GM23338 (cell line): Measurements from ENCODE around the gene SYNRG. TPM values are rescaled to one million over a fixed set of nuclear protein-coding genes. Genes with fewer than 3 reads are reported as not detected.

Source experiments
- ATAC-seq: fragments of 200-7000 bp; cut with Tn5 transposase; 3 replicates; pipeline ENCODE4 v1.9.1; 2020
- DNase-seq: peaks from one replicate; pipeline ENCODE4 v3.0.0-alpha.2; 2015; ENCODE audit warnings: low spot score
- H2AFZ ChIP-seq: fragments of 200-600 bp; sonication (generic); 2 replicates; pipeline ENCODE4 v1.8.0; 2016; ENCODE audit warnings: antibody characterized with exemption, mild to moderate bottlenecking, moderate library complexity
- H3F3A ChIP-seq: fragments of 200-600 bp; sonication (generic); replicated peaks from 2 replicates; pipeline ENCODE4 v1.8.0; 2017; ENCODE audit warnings: antibody characterized with exemption, mixed run types, low read depth
- H3K27ac ChIP-seq: fragments of 200-600 bp; sonication (generic); 2 replicates; pipeline ENCODE4 v1.6.1; 2016; ENCODE audit warnings: low read depth
- H3K27me3 ChIP-seq: fragments of 200-600 bp; sonication (generic); 2 replicates; pipeline ENCODE4 v1.8.0; 2016; ENCODE audit warnings: mild to moderate bottlenecking, mixed run types, moderate library complexity; ENCODE audit not compliant: insufficient read depth
- H3K36me3 ChIP-seq: fragments of 200-600 bp; sonication (generic); 2 replicates; pipeline ENCODE4 v1.8.0; 2016; ENCODE audit warnings: mild to moderate bottlenecking; ENCODE audit not compliant: insufficient read depth
- H3K4me1 ChIP-seq: fragments of 200-600 bp; sonication (generic); 2 replicates; pipeline ENCODE4 v1.8.0; 2016; ENCODE audit warnings: mild to moderate bottlenecking, moderate library complexity; ENCODE audit not compliant: insufficient read depth
- H3K4me2 ChIP-seq: fragments of 200-600 bp; sonication (generic); 2 replicates; pipeline ENCODE4 v1.7.1; 2017; ENCODE audit warnings: mixed run types
- H3K4me3 ChIP-seq: fragments of 200-600 bp; sonication (generic); 2 replicates; pipeline ENCODE4 v1.6.1; 2016; ENCODE audit warnings: mixed run types
- H3K79me2 ChIP-seq: fragments of 200-600 bp; sonication (generic); replicated peaks from 2 replicates; pipeline ENCODE4 v1.8.0; 2017; ENCODE audit warnings: mild to moderate bottlenecking; ENCODE audit not compliant: insufficient read depth
- H3K9me2 ChIP-seq: fragments of 200-600 bp; sonication (generic); 2 replicates; pipeline ENCODE4 v1.8.0; 2017; ENCODE audit not compliant: insufficient read depth
- H4K20me1 ChIP-seq: fragments of 200-600 bp; sonication (generic); replicated peaks from 2 replicates; pipeline ENCODE4 v1.8.0; 2017; ENCODE audit warnings: mild to moderate bottlenecking; ENCODE audit not compliant: insufficient read depth
- H3K27ac Mint-ChIP-seq: 2 replicates; pipeline ENCODE4 v1.8.0; 2020; ENCODE audit warnings: inconsistent platforms, mild to moderate bottlenecking, moderate library complexity, mixed read lengths
- H3K27me3 Mint-ChIP-seq: 3 replicates; pipeline ENCODE4 v1.8.0; 2022; ENCODE audit warnings: low read depth, mild to moderate bottlenecking, moderate library complexity, mixed read lengths, inconsistent platforms; ENCODE audit not compliant: insufficient read depth, poor library complexity
- H3K36me3 Mint-ChIP-seq: 3 replicates; pipeline ENCODE4 v1.8.0; 2021; ENCODE audit warnings: low read depth, mild to moderate bottlenecking, inconsistent platforms, moderate library complexity, mixed read lengths
- H3K4me1 Mint-ChIP-seq: 3 replicates; pipeline ENCODE4 v1.8.0; 2020; ENCODE audit warnings: mild to moderate bottlenecking, inconsistent platforms, mixed read lengths
- H3K4me3 Mint-ChIP-seq: 3 replicates; pipeline ENCODE4 v1.8.0; 2021; ENCODE audit warnings: moderate library complexity, mild to moderate bottlenecking, inconsistent platforms, mixed read lengths
- H3K9me3 Mint-ChIP-seq: 3 replicates; pipeline ENCODE4 v1.8.0; 2020; ENCODE audit warnings: moderate library complexity, mild to moderate bottlenecking, inconsistent platforms, mixed read lengths
- EZH2phosphoT487 ChIP-seq: fragments of 200-600 bp; sonication (generic); IDR thresholded peaks from one replicate; pipeline ENCODE4 v1.8.1; 2018; ENCODE audit warnings: antibody characterized with exemption; ENCODE audit not compliant: unreplicated experiment
- JUNB ChIP-seq: IDR thresholded peaks from one replicate; pipeline ENCODE4 v1.6.1; 2016; ENCODE audit warnings: antibody characterized with exemption; ENCODE audit not compliant: unreplicated experiment
- NANOG ChIP-seq: IDR thresholded peaks from 2 replicates; pipeline ENCODE4 v1.6.1; 2016; ENCODE audit warnings: antibody characterized with exemption, borderline replicate concordance
- POLR2AphosphoS5 ChIP-seq: IDR thresholded peaks from 2 replicates; pipeline ENCODE4 v1.6.1; 2016; ENCODE audit warnings: antibody characterized with exemption, low read depth
- ZNF331 ChIP-seq: fragments of 250-450 bp; sonication (Bioruptor Pico); IDR thresholded peaks from 2 replicates; pipeline ENCODE4 v1.5.0; 2020; ENCODE audit warnings: low read depth, mild to moderate bottlenecking, moderate library complexity
- polyA plus RNA-seq: library from polyadenylated mRNA; unstranded; fragments of >200 nt; fragmentation: Nextera tagmentation; extraction: Ambion mirVana; gene quantifications from 2 replicates; pipeline ENCODE4 v1.2.1, GENCODE V29; 2016
- total RNA-seq: library from RNA; depleted of rRNA; stranded (reverse); fragments of >200 nt; shearing (Covaris generic); gene quantifications from 2 replicates; pipeline ENCODE4 v1.2.3, GENCODE V29; 2014
- TF ChIP-seq, protein P1 (sequence below): IDR thresholded peaks from 2 replicates; pipeline ENCODE4 v1.6.1; 2016; ENCODE audit warnings: antibody characterized with exemption
- TF ChIP-seq, protein P2 (sequence below): IDR thresholded peaks from one replicate; pipeline ENCODE4 v1.6.1; 2018; ENCODE audit warnings: antibody characterized with exemption; ENCODE audit not compliant: unreplicated experiment
- TF ChIP-seq, protein P3 (sequence below), 2 experiments: fragments of 200-600 bp in 1 of 2; sonication (generic) in 1 of 2; conservative IDR thresholded peaks; 2 replicates each; pipeline versions ENCODE4 v1.5.1 to v1.6.1; 2016 to 2017; ENCODE audit warnings: antibody characterized with exemption in 2 of 2, low read depth in 2 of 2, mild to moderate bottlenecking in 2 of 2, moderate library complexity in 1 of 2

SYNRG gene
- total and polyA plus RNA-seq, 2 experiments from 2014 or later = 18.6 to 22.6 TPM

DNA sequence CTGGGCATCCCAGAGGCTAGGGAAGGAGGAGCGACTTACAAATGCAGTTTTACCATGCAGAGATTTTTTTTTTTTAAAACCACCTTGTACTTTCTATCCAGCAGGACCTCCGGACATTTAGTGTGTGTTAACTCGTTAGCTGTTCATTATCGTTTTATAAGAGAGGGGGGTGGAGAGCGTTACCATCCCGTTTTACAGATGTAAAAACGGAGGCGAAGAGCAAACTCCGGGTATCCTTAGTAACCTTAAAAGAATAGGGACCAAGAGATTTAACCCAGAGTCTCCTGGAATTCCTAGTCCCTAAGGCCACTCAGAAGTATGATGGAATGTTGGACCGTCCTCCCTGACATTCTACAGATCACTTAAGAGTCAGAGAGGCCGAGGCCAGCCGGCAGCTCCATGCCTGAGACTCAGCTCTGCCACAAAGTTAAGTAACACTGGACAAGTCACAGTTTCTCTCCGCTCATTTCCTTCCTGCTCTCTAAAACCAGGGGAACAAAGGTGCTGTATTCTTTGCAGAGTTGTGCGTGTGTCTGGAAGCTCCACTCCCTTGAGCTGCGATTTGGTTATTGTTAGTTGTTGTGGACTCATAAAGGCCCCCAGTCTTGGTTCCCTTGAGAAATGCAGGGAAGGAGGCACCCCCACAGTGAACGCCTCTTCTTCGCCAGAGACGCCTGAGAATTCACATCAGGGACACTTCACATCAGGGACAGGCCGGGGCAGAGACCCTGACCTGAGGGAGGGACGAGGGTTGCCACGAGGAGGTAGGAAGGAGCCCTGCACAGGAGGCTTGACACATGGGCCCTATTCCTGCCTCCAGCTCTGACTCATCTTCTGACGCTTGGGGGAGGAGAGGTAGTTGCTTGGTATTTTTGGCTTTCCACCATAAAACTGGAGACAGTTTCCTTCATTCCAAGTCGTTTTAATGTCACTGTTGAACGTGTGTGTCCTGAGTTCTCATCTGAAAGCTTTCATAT, 118.3 kb downstream of the SYNRG start:
- peak overlapping the region; percentile 97 for H3K4me2 ChIP-seq
- peaks cover 40% of the 10 kb centered on the region for H3K4me1 ChIP-seq
- peak overlapping the region; percentile 86 for H3K4me3 ChIP-seq
- H3F3A ChIP-seq = peaks cover 8% of the 10 kb centered on the region
- no peak for TF ChIP-seq JUNB
- TF ChIP-seq, protein P1, sequence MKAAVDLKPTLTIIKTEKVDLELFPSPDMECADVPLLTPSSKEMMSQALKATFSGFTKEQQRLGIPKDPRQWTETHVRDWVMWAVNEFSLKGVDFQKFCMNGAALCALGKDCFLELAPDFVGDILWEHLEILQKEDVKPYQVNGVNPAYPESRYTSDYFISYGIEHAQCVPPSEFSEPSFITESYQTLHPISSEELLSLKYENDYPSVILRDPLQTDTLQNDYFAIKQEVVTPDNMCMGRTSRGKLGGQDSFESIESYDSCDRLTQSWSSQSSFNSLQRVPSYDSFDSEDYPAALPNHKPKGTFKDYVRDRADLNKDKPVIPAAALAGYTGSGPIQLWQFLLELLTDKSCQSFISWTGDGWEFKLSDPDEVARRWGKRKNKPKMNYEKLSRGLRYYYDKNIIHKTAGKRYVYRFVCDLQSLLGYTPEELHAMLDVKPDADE = no peak
- H3K9me3 Mint-ChIP-seq = no peaks in the 10 kb centered on the region; the same call in 2 of the 3 replicates
- H3K36me3 Mint-ChIP-seq = no peaks in the 10 kb centered on the region; the same call in 2 of the 3 replicates
- peaks cover 14% of the 10 kb centered on the region for H4K20me1 ChIP-seq
- H3K27ac ChIP-seq = no peak overlapping the region
- peaks cover 51% of the 10 kb centered on the region for H3K79me2 ChIP-seq
- no peaks in the 10 kb centered on the region for H3K9me2 ChIP-seq
- H3K27me3 ChIP-seq = 0 out of 2 replicates have a peak, but pooled peaks cover 5% of the 10 kb centered on the region
- H3K36me3 ChIP-seq = no peaks in the 10 kb centered on the region
- ATAC-seq (peak; percentile 5; the same call in 2 of the 3 replicates), DNase-seq (peak; percentile 69)
- 0 out of 2 replicates have a peak overlapping the region, but pooled peaks have one; percentile 80 for H2AFZ ChIP-seq
- H3K4me3 Mint-ChIP-seq = peak overlapping the region; percentile 87
- H3K27me3 Mint-ChIP-seq = peaks cover 8% of the 10 kb centered on the region
- peak overlapping the region; percentile 43; the same call in 1 of the 2 replicates for H3K27ac Mint-ChIP-seq
- peaks cover 41% of the 10 kb centered on the region for H3K4me1 Mint-ChIP-seq

DNA sequence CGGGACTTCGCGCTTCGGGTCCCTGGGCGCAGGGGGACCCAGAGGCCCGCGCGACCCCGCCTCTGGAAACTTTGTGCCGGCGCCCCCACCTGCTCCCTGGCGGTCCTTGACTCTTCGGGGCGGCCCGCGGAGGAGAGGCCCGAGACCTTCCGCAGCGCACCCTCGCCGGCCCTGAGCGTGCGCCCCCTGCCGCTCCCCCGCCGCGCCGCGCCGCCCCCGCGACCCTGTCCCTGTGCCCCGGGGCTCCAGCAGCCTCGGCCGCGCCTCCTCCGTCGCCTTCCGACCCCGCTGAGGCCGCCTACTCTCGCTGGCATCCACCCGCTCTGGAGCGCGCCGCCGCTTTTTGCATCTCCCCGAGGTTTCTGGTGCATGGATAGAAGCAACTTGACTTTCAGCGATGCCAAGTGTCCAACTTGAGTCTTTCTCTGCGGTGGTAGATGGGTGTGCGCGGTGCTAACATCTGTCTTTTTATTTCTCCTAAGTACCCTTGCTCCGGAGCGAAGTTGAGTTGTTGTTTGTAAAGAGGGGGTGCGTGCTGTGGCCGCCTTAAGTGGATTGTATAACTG, 119.1 kb downstream of the SYNRG start:
- Histone ChIP-seq H3K4me3 (peak overlapping the region; percentile 86), H3K79me2 (peaks cover 43% of the 10 kb centered on the region), H2AFZ (0 out of 2 replicates have a peak overlapping the region, but pooled peaks have one; percentile 80), H3K4me2 (peak overlapping the region; percentile 97), H3F3A (peaks cover 8% of the 10 kb centered on the region), H3K9me2 (no peaks in the 10 kb centered on the region), H3K27ac (no peak overlapping the region), H3K36me3 (no peaks in the 10 kb centered on the region), H3K4me1 (peaks cover 39% of the 10 kb centered on the region), H4K20me1 (peaks cover 14% of the 10 kb centered on the region), H3K27me3 (0 out of 2 replicates have a peak, but pooled peaks cover 5% of the 10 kb centered on the region)
- ATAC-seq (peak; percentile 44), DNase-seq (peak; percentile 85)
- no peak overlapping the region for H3K27ac Mint-ChIP-seq
- H3K36me3 Mint-ChIP-seq = no peaks in the 10 kb centered on the region; the same call in 2 of the 3 replicates
- H3K27me3 Mint-ChIP-seq = peaks cover 8% of the 10 kb centered on the region
- H3K4me1 Mint-ChIP-seq = peaks cover 37% of the 10 kb centered on the region
- peak overlapping the region; percentile 87 for H3K4me3 Mint-ChIP-seq
- H3K9me3 Mint-ChIP-seq = no peaks in the 10 kb centered on the region; the same call in 2 of the 3 replicates
- TF ChIP-seq, protein P2, sequence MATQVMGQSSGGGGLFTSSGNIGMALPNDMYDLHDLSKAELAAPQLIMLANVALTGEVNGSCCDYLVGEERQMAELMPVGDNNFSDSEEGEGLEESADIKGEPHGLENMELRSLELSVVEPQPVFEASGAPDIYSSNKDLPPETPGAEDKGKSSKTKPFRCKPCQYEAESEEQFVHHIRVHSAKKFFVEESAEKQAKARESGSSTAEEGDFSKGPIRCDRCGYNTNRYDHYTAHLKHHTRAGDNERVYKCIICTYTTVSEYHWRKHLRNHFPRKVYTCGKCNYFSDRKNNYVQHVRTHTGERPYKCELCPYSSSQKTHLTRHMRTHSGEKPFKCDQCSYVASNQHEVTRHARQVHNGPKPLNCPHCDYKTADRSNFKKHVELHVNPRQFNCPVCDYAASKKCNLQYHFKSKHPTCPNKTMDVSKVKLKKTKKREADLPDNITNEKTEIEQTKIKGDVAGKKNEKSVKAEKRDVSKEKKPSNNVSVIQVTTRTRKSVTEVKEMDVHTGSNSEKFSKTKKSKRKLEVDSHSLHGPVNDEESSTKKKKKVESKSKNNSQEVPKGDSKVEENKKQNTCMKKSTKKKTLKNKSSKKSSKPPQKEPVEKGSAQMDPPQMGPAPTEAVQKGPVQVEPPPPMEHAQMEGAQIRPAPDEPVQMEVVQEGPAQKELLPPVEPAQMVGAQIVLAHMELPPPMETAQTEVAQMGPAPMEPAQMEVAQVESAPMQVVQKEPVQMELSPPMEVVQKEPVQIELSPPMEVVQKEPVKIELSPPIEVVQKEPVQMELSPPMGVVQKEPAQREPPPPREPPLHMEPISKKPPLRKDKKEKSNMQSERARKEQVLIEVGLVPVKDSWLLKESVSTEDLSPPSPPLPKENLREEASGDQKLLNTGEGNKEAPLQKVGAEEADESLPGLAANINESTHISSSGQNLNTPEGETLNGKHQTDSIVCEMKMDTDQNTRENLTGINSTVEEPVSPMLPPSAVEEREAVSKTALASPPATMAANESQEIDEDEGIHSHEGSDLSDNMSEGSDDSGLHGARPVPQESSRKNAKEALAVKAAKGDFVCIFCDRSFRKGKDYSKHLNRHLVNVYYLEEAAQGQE = no peak
- no peak for TF ChIP-seq ZNF331 (CRISPR knock-in tag)
- TF ChIP-seq EZH2phosphoT487 = no peak
- TF ChIP-seq JUNB = no peak
- TF ChIP-seq NANOG = no peak
- TF ChIP-seq POLR2AphosphoS5 = no peak
- TF ChIP-seq, protein P3, sequence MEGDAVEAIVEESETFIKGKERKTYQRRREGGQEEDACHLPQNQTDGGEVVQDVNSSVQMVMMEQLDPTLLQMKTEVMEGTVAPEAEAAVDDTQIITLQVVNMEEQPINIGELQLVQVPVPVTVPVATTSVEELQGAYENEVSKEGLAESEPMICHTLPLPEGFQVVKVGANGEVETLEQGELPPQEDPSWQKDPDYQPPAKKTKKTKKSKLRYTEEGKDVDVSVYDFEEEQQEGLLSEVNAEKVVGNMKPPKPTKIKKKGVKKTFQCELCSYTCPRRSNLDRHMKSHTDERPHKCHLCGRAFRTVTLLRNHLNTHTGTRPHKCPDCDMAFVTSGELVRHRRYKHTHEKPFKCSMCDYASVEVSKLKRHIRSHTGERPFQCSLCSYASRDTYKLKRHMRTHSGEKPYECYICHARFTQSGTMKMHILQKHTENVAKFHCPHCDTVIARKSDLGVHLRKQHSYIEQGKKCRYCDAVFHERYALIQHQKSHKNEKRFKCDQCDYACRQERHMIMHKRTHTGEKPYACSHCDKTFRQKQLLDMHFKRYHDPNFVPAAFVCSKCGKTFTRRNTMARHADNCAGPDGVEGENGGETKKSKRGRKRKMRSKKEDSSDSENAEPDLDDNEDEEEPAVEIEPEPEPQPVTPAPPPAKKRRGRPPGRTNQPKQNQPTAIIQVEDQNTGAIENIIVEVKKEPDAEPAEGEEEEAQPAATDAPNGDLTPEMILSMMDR (conservative IDR thresholded peaks at IDR 0.05; ENCODE audit: low read depth in 2 of 2) = peak; percentile 19 to 43; a peak in 2 of 4 replicates
